H4 (cell line): ENCODE data around the gene SLF1. TPM values are rescaled to one million over a fixed set of nuclear protein-coding genes. Genes with fewer than 3 reads are reported as not detected.

Source experiments
- DNase-seq: peaks from one replicate; pipeline ENCODE4 v3.0.0-alpha.2; 2015; ENCODE audit warnings: low spot score
- total RNA-seq: library from RNA; depleted of rRNA; stranded (reverse); fragments of >200 nt; shearing (Covaris generic); gene quantifications from 2 replicates; pipeline ENCODE4 v1.2.3, GENCODE V29; 2014

SLF1 gene
- total RNA-seq, 1 experiment from 2014 or later, result 11.3 TPM

DNA sequence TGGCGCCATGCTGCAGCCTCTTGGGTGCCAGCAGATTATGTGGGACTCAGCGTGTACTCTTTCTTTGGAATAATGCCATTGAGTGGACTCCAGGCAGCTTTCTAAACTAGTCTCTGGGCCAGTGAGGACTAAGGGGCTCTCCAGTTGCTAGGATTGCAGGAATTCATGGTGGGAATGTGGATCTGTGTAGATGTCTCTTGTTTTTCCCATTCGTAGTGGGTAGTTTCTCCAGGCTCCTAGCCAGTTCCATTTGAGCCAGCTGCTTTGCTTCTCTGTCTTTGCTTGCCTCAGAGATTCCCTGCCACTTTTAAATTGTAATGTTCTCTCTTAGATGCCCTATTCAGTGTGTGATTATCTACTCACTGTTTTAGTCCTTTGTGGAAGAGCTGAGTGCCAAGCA lies 42.6 kb downstream of the SLF1 start:
- no peak for DNase-seq

DNA sequence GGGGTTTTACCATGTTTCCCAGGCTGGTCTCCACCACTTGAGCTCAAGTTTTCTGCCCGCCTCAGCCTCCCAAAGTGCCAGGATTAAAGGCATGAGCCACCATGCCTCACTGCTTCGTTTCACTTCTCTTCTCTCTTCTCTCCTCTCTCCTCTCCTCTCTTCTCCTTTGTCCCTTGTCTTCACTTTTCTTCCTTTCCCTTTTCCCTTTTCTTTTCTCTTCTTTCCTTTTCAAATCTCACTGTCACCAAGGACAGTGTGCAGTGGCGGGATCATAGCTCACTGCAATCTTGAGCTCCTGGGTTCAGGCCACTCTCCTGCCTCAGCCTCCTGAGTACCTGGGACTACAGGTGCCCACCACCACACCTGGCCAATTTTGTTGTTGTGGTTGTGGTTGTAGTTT lies 49.5 kb downstream of the SLF1 start:
- DNase-seq, result no peak

GRCh38 chr5:94670726-94671125 lies 52.3 kb downstream of the SLF1 start:
- DNase-seq, result no peak

DNA sequence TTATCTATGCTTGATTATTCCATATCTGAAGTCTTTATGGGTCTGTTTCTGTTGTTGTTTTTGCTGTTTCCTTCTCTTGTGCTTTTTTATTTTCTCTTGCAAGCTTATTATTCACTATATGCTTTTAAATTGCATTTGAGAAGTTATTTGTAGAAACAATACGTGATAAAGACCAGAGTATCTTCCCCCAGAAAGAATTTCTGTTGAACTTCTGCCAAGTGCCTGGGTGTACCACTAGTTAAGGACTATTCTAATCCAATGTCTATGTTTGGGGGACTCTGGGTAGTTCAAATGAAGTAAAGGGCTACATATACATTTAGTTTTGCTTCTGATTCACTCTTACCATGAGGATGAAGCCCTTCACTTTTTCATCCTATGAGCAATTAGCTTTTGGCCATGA lies 54.3 kb downstream of the SLF1 start:
- DNase-seq, result no peak

DNA sequence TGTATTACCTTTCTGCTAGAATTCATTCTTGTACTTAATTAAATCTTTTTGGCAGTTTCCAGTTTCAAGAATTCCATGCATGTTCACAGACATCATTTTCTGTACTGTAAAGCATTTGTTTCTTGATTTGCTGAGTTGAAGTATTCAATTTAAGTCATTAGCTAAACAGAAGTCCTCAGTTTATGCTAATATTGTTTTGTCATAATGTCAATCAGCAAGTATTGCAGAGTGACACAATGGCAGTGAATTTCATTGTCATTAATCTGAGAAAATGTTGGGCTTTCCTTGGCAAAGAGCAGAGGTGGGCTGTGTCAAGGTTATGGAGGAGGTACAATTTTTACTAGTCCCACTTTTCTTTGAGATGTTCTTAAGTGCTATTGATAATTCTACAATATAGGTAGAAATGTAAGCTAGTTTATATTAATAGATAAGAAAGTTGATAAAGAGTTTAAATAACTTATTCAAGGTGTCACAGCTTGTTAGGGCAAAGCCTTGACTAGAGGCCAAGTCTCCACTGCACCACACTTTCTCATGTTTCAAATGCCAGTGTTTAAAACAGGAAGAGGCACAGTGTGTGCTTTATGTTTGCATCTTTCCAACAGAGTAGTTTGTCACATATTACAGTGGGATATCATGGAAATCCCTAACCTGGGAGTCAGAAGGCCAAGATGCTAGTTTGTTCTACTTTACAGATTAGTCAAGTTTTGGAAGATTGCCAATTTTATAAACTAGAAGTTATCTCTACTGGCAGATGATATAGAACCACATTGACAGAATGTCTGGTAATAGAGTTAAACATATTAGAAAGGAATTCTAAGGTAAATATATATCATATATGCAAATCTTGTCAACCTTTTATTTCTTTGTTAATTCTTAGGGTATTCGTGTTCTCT lies 56.3 kb downstream of the SLF1 start:
- DNase-seq, result no peak

- DNase-seq, result no peak
Observed at GRCh38 chr5:94675965-94676618, 57.6 kb downstream of the SLF1 start.

- no peak for DNase-seq
Observed at GRCh38 chr5:94682814-94683520, 64.5 kb downstream of the SLF1 start.

DNA sequence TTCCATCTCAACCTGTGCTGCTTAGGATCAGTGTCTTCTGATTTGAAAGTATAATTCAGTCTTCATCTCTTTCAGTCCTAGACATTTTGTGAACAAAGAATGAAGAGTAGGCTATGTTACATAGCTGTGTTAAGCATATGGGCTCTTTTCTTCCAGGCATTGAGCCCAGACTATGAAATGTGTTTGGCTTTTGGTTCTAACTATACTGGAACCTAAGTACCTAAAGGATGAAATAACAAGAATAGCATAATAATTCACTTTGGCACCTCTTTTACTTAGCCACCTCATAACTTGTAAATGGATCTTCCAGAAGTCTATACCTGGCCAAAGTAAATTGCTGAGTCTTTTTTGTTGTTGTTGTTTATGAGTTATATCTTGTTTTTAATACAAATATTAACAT lies 71.4 kb downstream of the SLF1 start:
- no peak for DNase-seq

DNA sequence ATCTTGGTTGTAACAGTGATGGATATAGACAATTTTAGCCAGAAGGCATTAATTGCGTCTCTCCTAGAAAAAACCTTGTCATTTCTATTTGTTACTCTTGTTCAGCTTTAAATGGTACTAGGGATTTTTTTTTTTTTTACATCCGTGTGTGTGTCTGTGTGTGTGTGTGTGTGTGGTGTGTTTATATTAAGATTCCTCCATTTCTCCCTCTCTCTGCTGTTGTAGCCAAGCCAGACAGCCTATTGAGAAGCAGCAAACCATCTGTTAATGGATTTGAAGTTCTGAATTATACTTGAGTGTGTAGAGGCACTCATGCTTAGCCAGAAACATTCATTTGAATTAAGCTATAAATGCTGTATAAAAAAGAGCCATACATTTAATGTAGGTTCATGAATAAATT lies 72.3 kb downstream of the SLF1 start:
- no peak for DNase-seq

DNA sequence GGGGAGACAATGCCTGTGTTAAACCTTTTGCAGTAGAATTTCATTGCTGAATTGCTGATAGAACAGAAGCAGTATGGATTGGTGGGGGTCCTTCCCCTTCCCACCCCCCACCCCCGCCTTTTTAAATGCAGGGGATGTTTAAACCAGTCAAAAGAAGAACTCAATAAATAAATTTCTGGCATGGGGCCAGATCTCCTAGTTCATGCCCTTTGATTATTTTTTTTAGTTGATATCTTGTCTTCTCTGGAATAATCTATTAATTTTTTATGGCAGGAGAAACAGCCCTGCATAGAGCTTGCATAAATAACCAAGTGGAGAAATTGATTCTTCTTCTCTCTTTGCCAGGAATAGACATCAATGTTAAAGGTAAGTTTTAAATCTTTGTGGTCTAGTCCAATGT lies 72.8 kb downstream of the SLF1 start:
- DNase-seq, result no peak

DNA sequence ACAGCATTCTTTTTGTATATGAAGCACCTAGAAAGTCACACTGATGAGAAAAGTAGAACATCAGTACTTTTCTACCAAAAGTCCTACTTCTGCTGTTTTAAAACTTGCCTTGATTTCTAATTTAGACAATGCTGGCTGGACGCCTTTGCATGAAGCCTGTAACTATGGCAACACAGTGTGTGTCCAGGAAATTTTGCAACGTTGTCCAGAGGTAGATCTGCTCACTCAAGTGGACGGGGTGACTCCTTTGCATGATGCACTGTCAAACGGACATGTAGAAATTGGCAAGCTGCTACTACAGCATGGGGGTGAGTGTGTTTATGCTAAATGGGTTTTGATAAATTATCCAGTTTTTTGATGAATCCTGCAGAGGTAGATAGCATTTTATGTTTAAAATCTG lies 73.5 kb downstream of the SLF1 start:
- no peak for DNase-seq

- no peak for DNase-seq
Observed at GRCh38 chr5:94692581-94692980, 74.1 kb downstream of the SLF1 start.

GRCh38 chr5:94693043-94693822 lies 74.8 kb downstream of the SLF1 start:
- DNase-seq, result peak; percentile 22

DNA sequence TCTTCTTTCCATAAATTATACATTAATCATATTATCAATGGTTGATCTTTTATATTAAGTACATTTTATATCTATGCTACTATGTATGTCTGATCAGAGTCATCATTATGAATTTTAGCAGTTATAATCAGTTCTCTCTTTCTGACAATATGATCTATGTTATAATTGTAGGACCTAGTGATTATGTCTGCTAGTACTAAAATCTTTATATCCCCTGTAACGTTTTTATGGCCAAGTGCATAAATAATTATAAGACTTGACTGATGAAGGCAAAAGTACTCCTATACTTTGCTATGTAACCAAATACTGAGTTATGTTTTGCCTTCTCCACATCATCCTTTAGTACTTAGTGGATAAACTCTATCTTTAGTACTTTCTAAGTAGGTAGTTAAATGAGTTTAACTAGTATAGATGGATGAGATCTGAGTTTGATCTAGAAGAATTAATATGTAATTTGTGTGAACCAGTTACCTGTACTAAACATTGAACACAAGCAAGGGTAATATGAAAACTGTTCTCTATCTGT lies 75.4 kb downstream of the SLF1 start:
- DNase-seq, result no peak

DNA sequence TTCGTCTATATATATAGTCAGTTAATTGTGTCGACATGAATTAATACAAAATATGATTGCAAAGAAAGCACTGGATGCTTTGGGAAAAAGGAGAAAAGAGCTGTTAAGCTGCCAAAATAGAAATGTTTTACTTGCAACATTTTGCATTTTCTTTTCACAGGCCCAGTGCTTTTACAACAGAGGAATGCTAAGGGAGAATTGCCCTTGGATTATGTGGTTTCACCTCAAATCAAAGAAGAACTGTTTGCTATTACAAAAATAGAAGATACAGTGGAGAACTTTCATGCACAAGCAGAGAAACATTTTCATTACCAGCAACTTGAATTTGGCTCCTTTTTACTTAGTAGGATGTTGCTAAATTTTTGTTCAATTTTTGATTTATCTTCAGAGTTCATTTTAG lies 76.2 kb downstream of the SLF1 start:
- no peak for DNase-seq

- no peak for DNase-seq
Observed at GRCh38 chr5:94698197-94698596, 79.7 kb downstream of the SLF1 start.

- DNase-seq, result no peak
Observed at GRCh38 chr5:94699562-94699961, 81.1 kb downstream of the SLF1 start.

DNA sequence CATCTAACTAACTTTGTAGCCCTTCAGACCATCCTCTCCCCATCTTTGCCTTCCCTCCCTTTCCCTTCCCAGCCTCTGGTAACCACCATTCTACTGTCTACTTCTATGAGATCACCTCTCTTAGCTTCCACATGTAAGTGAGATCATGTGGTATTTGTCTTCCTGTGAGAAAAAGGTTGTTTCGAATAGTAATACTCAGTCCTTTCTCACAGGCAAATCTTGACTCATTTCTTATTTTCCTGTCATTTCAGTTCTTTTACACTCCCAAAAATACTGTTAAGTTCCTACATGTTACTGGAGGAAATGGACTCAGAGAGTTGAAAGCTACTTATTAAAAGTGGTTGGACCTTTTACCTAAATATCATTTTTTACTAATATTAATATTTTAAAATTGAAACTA lies 82.1 kb downstream of the SLF1 start:
- no peak for DNase-seq

DNA sequence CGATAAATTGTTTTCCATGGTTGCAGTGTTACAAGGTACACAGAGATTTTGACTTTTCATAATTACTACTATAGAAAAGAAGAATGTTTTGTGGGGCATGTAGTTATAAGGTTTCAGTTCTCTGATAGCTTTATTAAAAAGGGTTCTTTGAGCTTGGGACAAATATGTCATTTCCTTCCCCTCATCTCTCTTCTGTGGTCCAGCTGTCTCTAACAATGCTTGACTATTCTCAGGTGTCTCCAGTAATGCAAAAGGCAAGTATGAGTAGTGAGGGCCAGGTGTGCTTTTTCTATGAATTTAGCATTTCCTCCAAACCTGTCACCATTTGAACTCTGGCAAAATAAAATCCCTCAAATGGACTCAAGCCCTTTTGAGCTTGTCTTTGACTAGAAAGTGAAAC lies 84.3 kb downstream of the SLF1 start:
- no peak for DNase-seq

- no peak for DNase-seq
Observed at GRCh38 chr5:94705427-94705826, 87.0 kb downstream of the SLF1 start.

- DNase-seq, result no peak
Observed at GRCh38 chr5:94707359-94707758, 88.9 kb downstream of the SLF1 start.

GRCh38 chr5:94709277-94709676 lies 90.8 kb downstream of the SLF1 start:
- no peak for DNase-seq
